ENCODE results near the gene AADACL3. TPM values are rescaled to one million over a fixed set of nuclear protein-coding genes. Genes with fewer than 3 reads are reported as not detected.

The AADACL3 gene
- total RNA-seq, 1 donor from 2014 or later: not detected

GRCh38 chr1:12757836-12758235, 41.9 kb downstream of the AADACL3 start:
- no peak for DNase-seq (ENCODE audit: low read depth, low spot score)
- TF ChIP-seq, protein P1, sequence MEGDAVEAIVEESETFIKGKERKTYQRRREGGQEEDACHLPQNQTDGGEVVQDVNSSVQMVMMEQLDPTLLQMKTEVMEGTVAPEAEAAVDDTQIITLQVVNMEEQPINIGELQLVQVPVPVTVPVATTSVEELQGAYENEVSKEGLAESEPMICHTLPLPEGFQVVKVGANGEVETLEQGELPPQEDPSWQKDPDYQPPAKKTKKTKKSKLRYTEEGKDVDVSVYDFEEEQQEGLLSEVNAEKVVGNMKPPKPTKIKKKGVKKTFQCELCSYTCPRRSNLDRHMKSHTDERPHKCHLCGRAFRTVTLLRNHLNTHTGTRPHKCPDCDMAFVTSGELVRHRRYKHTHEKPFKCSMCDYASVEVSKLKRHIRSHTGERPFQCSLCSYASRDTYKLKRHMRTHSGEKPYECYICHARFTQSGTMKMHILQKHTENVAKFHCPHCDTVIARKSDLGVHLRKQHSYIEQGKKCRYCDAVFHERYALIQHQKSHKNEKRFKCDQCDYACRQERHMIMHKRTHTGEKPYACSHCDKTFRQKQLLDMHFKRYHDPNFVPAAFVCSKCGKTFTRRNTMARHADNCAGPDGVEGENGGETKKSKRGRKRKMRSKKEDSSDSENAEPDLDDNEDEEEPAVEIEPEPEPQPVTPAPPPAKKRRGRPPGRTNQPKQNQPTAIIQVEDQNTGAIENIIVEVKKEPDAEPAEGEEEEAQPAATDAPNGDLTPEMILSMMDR (conservative IDR thresholded peaks at IDR 0.05): no peak
- H3K4me1 Mint-ChIP-seq: no peaks in the 10 kb centered on the region
- H3K4me3 Mint-ChIP-seq: no peak overlapping the region
- peaks cover 59% of the 10 kb centered on the region for H3K27me3 Mint-ChIP-seq (ENCODE audit: low read depth)
- H3K27ac Mint-ChIP-seq (ENCODE audit: unreplicated experiment): no peak overlapping the region
- H3K36me3 Mint-ChIP-seq (ENCODE audit: low read depth): no peaks in the 10 kb centered on the region
- H3K9me3 Mint-ChIP-seq: no peaks in the 10 kb centered on the region

GRCh38 chr1:12760256-12760795, 44.4 kb downstream of the AADACL3 start:
- Mint-ChIP-seq H3K4me1 (no peaks in the 10 kb centered on the region), H3K27me3 (ENCODE audit: low read depth) (peaks cover 40% of the 10 kb centered on the region), H3K27ac (ENCODE audit: unreplicated experiment) (no peak overlapping the region), H3K9me3 (no peaks in the 10 kb centered on the region), H3K4me3 (no peak overlapping the region), H3K36me3 (ENCODE audit: low read depth) (no peaks in the 10 kb centered on the region)
- TF ChIP-seq, protein P1 (conservative IDR thresholded peaks at IDR 0.05): no peak
- DNase-seq (ENCODE audit: low read depth, low spot score): no peak

DNA sequence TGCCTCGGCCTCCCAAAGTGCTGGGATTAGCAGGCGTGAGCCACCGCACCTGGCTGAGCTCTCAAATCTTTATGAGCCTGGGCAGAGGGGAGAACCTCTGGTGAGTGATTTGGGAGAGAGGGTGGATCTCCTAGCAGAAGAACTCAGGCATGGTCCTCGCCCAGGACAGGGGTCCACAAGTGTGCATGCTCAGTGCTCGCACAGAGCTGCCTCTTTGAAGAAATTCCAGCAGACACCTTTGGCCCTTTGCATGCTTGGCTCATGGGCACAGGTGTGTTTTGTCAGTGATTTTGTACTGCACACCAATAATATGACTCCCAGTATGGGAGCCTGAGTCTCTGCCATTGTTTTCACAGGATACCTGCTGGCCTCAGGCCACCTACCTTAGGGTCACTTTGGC, 45.9 kb downstream of the AADACL3 start:
- Mint-ChIP-seq H3K27ac (ENCODE audit: unreplicated experiment) (no peak overlapping the region), H3K9me3 (no peaks in the 10 kb centered on the region), H3K4me3 (no peak overlapping the region), H3K4me1 (no peaks in the 10 kb centered on the region), H3K27me3 (ENCODE audit: low read depth) (peaks cover 36% of the 10 kb centered on the region), H3K36me3 (ENCODE audit: low read depth) (no peaks in the 10 kb centered on the region)
- no peak for DNase-seq (ENCODE audit: low read depth, low spot score)
- TF ChIP-seq, protein P1 (conservative IDR thresholded peaks at IDR 0.05): no peak

DNA sequence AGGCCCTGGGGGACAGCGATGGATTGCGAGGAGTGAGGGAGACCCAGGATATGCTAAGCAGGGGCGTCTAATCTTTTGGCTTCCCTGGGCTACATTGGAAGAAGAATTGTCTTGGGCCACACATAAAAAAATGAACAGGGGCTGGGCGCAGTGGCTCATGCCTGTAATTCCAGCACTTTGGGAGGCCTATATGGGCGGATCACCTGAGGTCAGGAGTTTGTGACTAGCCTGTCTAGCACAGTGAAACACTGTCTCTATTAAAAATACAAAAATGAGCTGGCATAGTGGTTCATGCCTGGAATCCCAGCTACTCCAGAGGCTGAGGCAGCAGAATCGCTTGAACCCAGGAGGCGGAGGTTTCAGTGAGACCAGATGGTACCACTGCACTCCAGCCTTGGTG, 46.9 kb downstream of the AADACL3 start:
- no peak overlapping the region for H3K4me3 Mint-ChIP-seq
- H3K4me1 Mint-ChIP-seq: no peaks in the 10 kb centered on the region
- peak overlapping the region; percentile 70 for H3K27ac Mint-ChIP-seq (ENCODE audit: unreplicated experiment)
- no peaks in the 10 kb centered on the region for H3K36me3 Mint-ChIP-seq (ENCODE audit: low read depth)
- H3K27me3 Mint-ChIP-seq (ENCODE audit: low read depth): peaks cover 32% of the 10 kb centered on the region
- TF ChIP-seq, protein P1 (conservative IDR thresholded peaks at IDR 0.05): no peak
- no peak for DNase-seq (ENCODE audit: low read depth, low spot score)
- no peaks in the 10 kb centered on the region for H3K9me3 Mint-ChIP-seq

DNA sequence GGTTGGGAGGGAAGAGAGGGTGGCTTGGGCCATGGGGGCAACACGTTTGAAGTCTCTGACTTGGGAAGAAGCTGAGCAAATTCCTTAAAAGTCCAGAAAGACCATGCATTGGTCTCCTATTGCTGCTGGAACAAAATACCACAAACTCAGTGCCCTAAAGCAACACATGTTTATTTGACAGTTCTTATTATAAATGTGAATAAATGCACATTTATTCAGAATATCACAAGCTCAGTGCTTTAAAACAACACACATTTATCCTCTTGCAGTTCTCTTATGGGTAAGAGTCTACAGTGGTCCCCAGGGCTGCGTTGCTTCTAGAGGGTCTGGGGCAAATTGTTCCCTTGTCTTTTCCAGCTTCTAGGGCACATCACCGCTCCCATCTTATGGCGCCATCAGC, 47.6 kb downstream of the AADACL3 start:
- no peak overlapping the region for H3K27ac Mint-ChIP-seq (ENCODE audit: unreplicated experiment)
- H3K9me3 Mint-ChIP-seq: no peaks in the 10 kb centered on the region
- H3K4me1 Mint-ChIP-seq: no peaks in the 10 kb centered on the region
- no peak for DNase-seq (ENCODE audit: low read depth, low spot score)
- TF ChIP-seq, protein P1 (conservative IDR thresholded peaks at IDR 0.05): no peak
- H3K4me3 Mint-ChIP-seq: no peak overlapping the region
- no peaks in the 10 kb centered on the region for H3K36me3 Mint-ChIP-seq (ENCODE audit: low read depth)
- peaks cover 25% of the 10 kb centered on the region for H3K27me3 Mint-ChIP-seq (ENCODE audit: low read depth)
